NT2/D1 (cell line): ENCODE measurements around the gene MPPE1.
"Not testable (repeated sequence)": the region's sequence is repeated elsewhere in the genome, so short reads cannot be mapped to it uniquely, and the experiment has no call there.

Source experiments
- DNase-seq: peaks from one replicate; pipeline ENCODE4 v3.0.0-alpha.2; 2011; ENCODE audit warnings: low read depth, low spot score
- H3K27me3 ChIP-seq: 2 replicates; pipeline ENCODE4 v1.6.0; 2011; ENCODE audit warnings: mild to moderate bottlenecking; ENCODE audit not compliant: insufficient read length, insufficient read depth
- H3K36me3 ChIP-seq: 2 replicates; pipeline ENCODE4 v1.6.1; 2011; ENCODE audit warnings: mild to moderate bottlenecking, low read length, mixed read lengths; ENCODE audit not compliant: insufficient read depth, insufficient read length
- H3K4me1 ChIP-seq: 2 replicates; pipeline ENCODE4 v1.5.1; 2011; ENCODE audit not compliant: insufficient read depth, insufficient read length
- H3K4me3 ChIP-seq: 2 replicates; pipeline ENCODE4 v1.5.1; 2011; ENCODE audit warnings: low read depth; ENCODE audit not compliant: insufficient read length
- H3K9ac ChIP-seq: 2 replicates; pipeline ENCODE4 v1.6.0; 2011; ENCODE audit warnings: low read depth; ENCODE audit not compliant: insufficient read length
- H3K9me3 ChIP-seq: 2 replicates; pipeline ENCODE4 v1.5.1; 2011; ENCODE audit warnings: mild to moderate bottlenecking, low read length; ENCODE audit not compliant: insufficient read depth
- SUZ12 ChIP-seq: IDR thresholded peaks from 2 replicates; pipeline ENCODE4 v1.6.1; 2011; ENCODE audit not compliant: insufficient read length, insufficient read depth; ENCODE audit errors: extremely low read depth
- YY1 ChIP-seq: IDR thresholded peaks from 2 replicates; pipeline ENCODE4 v1.6.1; 2011; ENCODE audit not compliant: insufficient read length, insufficient read depth
- ZNF274 ChIP-seq: IDR thresholded peaks from 2 replicates; pipeline ENCODE4 v1.6.1; 2011; ENCODE audit warnings: mild to moderate bottlenecking, low read depth, low read length

The MPPE1 gene

GRCh38 chr18:11901826-11902438 is 6.2 kb downstream of the MPPE1 start:
- H3K4me1 ChIP-seq = no peaks in the 10 kb centered on the region
- no peak overlapping the region for H3K4me3 ChIP-seq
- H3K9ac ChIP-seq = no peak overlapping the region
- no peaks in the 10 kb centered on the region for H3K27me3 ChIP-seq
- no peaks in the 10 kb centered on the region for H3K9me3 ChIP-seq
- H3K36me3 ChIP-seq = peaks cover 3% of the 10 kb centered on the region
- no peak for DNase-seq
- TF ChIP-seq SUZ12 (no peak), ZNF274 (no peak), YY1 (no peak)

DNA sequence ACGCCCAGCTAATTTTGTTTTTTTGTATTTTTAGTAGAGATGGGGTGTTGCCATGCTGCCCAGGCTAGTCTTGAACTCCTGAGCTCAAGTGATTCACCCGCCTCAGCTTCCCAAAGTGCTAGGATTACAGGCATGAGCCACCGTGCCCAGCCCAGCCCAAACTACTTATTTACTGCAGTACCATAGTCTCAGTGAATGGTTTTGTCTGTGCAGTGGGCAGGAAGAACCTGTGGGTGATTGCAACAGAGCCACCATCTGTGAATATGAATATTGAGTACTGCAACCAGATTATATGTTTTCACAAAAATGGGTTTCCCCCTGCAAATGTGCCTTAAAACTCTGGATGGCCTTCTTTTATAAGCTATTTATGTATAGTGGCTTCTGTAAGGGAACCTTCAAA is 9.1 kb downstream of the MPPE1 start:
- H3K27me3 ChIP-seq = no peaks in the 10 kb centered on the region
- no peaks in the 10 kb centered on the region for H3K9me3 ChIP-seq
- H3K4me3 ChIP-seq = no peak overlapping the region
- no peaks in the 10 kb centered on the region for H3K4me1 ChIP-seq
- H3K36me3 ChIP-seq = peaks cover 9% of the 10 kb centered on the region
- TF ChIP-seq ZNF274 (no peak), SUZ12 (no peak), YY1 (no peak)
- no peak overlapping the region for H3K9ac ChIP-seq
- no peak for DNase-seq

DNA sequence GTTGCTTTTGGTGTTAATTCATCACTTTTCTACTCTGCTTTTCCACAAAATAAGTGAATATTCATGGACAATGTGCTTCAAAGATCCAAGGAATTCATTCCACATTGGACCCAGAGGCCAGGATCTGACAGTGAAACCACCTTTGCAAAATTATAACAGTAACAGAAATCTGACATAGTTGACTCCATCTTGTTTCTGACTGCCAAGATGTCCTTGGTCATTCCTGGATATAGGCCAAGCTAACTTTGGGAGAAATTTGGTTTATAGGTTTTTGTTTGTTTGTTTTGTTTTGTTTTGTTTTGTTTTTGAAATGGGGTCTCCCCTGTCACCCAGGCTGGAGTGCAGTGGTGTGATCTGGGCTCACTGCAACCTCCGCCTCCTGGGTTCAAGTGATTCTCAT is 10.3 kb downstream of the MPPE1 start:
- Histone ChIP-seq H3K4me1 (no peaks in the 10 kb centered on the region), H3K27me3 (no peaks in the 10 kb centered on the region), H3K9ac (no peak overlapping the region), H3K9me3 (no peaks in the 10 kb centered on the region), H3K4me3 (no peak overlapping the region), H3K36me3 (peaks cover 9% of the 10 kb centered on the region)
- TF ChIP-seq YY1 = no peak
- no peak for TF ChIP-seq SUZ12
- TF ChIP-seq ZNF274 = no peak
- DNase-seq = no peak

DNA sequence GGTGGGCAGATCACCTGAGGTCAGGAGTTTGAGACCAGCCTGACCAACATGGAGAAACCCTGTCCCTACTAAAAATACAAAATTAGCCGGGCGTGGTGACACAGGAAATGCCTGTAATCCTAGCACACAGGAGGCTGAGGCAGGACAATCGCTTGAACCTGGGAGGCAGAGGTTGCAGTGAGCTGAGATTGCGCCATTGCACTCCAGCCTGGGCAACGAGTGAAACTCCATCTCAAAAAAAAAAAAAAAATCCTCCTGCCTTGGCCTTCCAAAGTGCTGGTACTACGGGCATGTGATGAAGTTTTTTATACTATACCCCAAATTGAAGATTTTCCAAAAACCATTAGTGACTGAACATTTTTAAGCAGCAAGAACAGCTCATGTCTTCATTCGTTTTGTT is 15.7 kb downstream of the MPPE1 start:
- not testable (repeated sequence) for H3K9ac ChIP-seq, H3K4me1 ChIP-seq, H3K9me3 ChIP-seq, DNase-seq, H3K4me3 ChIP-seq, H3K27me3 ChIP-seq
- peaks cover 12% of the 10 kb centered on the region for H3K36me3 ChIP-seq

GRCh38 chr18:11891737-11892136 is 16.4 kb downstream of the MPPE1 start:
- H3K4me1 ChIP-seq = no peaks in the 10 kb centered on the region
- no peaks in the 10 kb centered on the region for H3K27me3 ChIP-seq
- DNase-seq = no peak
- no peaks in the 10 kb centered on the region for H3K9me3 ChIP-seq
- TF ChIP-seq SUZ12 (no peak), YY1 (no peak), ZNF274 (no peak)
- no peak overlapping the region for H3K4me3 ChIP-seq
- no peak overlapping the region for H3K9ac ChIP-seq
- peaks cover 15% of the 10 kb centered on the region for H3K36me3 ChIP-seq

- no peak for TF ChIP-seq ZNF274
- no peak for TF ChIP-seq SUZ12
- no peak for TF ChIP-seq YY1
- peaks cover 27% of the 10 kb centered on the region for H3K36me3 ChIP-seq
Measured at GRCh38 chr18:11889284-11889683, 18.8 kb downstream of the MPPE1 start.

GRCh38 chr18:11888726-11889125 is 19.4 kb downstream of the MPPE1 start:
- H3K9ac ChIP-seq = no peak overlapping the region

More at GRCh38 chr18:11889284-11889683, 18.8 kb downstream of the MPPE1 start:
- H3K27me3 ChIP-seq = no peaks in the 10 kb centered on the region
- H3K4me3 ChIP-seq = no peak overlapping the region
- DNase-seq = no peak
- H3K9ac ChIP-seq = no peak overlapping the region
- no peaks in the 10 kb centered on the region for H3K9me3 ChIP-seq
- no peaks in the 10 kb centered on the region for H3K4me1 ChIP-seq

More at GRCh38 chr18:11888726-11889125, 19.4 kb downstream of the MPPE1 start:
- Histone ChIP-seq H3K36me3 (peaks cover 30% of the 10 kb centered on the region), H3K9me3 (no peaks in the 10 kb centered on the region), H3K27me3 (no peaks in the 10 kb centered on the region), H3K4me1 (no peaks in the 10 kb centered on the region), H3K4me3 (no peak overlapping the region)
- TF ChIP-seq YY1 (no peak), ZNF274 (no peak), SUZ12 (no peak)
- DNase-seq = no peak
